SJCRH30 (cell line): ENCODE measurements around the gene HDC. TPM values are rescaled to one million over a fixed set of nuclear protein-coding genes. Genes with fewer than 3 reads are reported as not detected.

Experiments
- DNase-seq, 2 experiments: peaks; one replicate each; pipeline ENCODE4 v3.0.0-alpha.2; 2015 to 2020
- H3K27ac ChIP-seq: fragments of 250-450 bp; sonication (Bioruptor Pico); 2 replicates; pipeline ENCODE4 v1.5.1; 2020; ENCODE audit warnings: mild to moderate bottlenecking, moderate library complexity
- H3K27me3 ChIP-seq: fragments of 250-450 bp; sonication (Bioruptor Pico); 2 replicates; pipeline ENCODE4 v1.5.1; 2020; ENCODE audit warnings: mild to moderate bottlenecking, moderate library complexity
- H3K36me3 ChIP-seq: fragments of 250-450 bp; sonication (Bioruptor Pico); 2 replicates; pipeline ENCODE4 v1.5.1; 2020; ENCODE audit warnings: mild to moderate bottlenecking, moderate library complexity
- H3K4me1 ChIP-seq: fragments of 250-450 bp; sonication (Bioruptor Pico); 2 replicates; pipeline ENCODE4 v1.5.1; 2020; ENCODE audit warnings: mild to moderate bottlenecking, moderate library complexity
- H3K4me3 ChIP-seq: fragments of 250-450 bp; sonication (Bioruptor Pico); 2 replicates; pipeline ENCODE4 v1.5.1; 2020; ENCODE audit warnings: mild to moderate bottlenecking, moderate library complexity
- H3K9me3 ChIP-seq: fragments of 250-450 bp; sonication (Bioruptor Pico); replicated peaks from 2 replicates; pipeline ENCODE4 v1.5.1; 2020; ENCODE audit warnings: mild to moderate bottlenecking, moderate library complexity
- total RNA-seq: library from RNA; depleted of rRNA; stranded (reverse); fragments of >200 nt; shearing (Covaris generic); gene quantifications from 2 replicates; pipeline ENCODE4 v1.2.3, GENCODE V29; 2014; rRNA removed

Gene HDC
- not detected in 2 replicates for total RNA-seq

DNA sequence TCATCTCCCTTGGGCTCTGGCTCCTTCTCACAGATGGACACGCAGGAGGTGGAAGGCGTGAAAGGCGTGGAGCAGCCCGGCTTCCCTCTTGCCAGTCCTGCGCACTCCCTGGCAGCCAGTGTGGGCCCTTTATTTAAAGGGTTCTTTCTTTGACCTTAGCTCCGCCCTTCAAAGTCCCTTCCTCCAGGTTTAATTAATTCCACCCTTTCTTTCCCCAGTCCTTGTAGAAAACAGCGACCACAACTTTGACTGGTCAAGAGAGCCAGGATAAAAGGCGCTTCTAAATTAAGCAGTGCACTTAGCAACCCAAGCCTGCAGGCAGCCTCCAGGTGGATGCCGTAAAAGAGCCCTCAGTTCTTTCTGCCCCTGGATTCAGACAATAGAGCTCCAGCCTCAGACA lies at the start of gene HDC:
Gene HDC (minus strand): TSS at position 107 of the 400 bp plus-strand sequence. CDS start 103 bp downstream, at position 4.
- Histone ChIP-seq H3K36me3 (no peaks in the 10 kb centered on the region), H3K4me3 (no peak within 1 kb of the TSS), H3K27me3 (no peaks in the 10 kb centered on the region), H3K9me3 (no peaks in the 10 kb centered on the region), H3K27ac (no peak within 1 kb of the TSS), H3K4me1 (no peaks in the 10 kb centered on the region)
- no peak for DNase-seq

DNA sequence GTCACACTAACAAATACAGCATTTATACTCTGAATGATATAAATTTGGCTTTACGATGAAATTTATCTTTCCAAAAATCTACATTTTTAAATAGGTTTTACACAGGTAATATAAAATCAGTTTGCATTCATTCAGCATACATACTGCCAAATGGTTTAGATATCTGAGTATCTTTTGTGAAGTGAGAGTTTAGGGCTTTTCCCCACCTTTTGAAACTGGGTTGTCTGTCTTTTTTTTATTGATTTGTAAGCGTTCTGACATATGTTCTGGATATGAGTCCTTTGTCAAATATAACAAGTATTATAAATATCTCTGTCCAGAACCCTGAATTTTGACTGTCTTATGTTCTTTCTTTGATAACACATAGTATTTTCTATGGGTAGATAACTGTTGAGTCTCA lies 47.1 kb upstream of the HDC start:
- Histone ChIP-seq H3K36me3 (peaks cover 7% of the 10 kb centered on the region; the same call in 1 of the 2 replicates), H3K4me1 (no peaks in the 10 kb centered on the region), H3K9me3 (peaks cover 5% of the 10 kb centered on the region), H3K27ac (no peak overlapping the region), H3K4me3 (no peak overlapping the region), H3K27me3 (no peaks in the 10 kb centered on the region)
- DNase-seq, result no peak

DNA sequence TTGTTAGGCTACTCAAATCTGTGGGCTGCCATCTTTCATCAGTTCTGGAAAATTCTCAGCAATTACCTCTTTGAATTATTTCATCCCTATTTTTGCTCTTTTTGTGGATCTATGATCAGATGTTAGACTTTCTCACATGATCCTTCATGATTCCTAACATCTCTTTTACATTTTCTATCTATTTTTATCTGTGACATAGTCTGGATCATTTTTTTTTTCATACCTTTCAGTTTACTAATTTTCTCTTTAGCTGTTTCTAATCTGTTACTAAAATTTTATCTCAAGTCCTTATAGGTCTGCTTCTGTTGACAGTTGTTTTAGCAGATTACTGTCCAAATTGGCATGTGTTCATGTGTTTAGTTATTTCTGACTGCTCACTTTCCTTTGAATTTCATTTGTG lies 42.3 kb upstream of the HDC start:
- H3K4me1 ChIP-seq, result no peaks in the 10 kb centered on the region
- H3K4me3 ChIP-seq, result no peak overlapping the region
- H3K9me3 ChIP-seq, result peaks cover 6% of the 10 kb centered on the region
- no peaks in the 10 kb centered on the region for H3K27me3 ChIP-seq
- H3K27ac ChIP-seq, result no peak overlapping the region
- no peak for DNase-seq
- H3K36me3 ChIP-seq, result peaks cover 19% of the 10 kb centered on the region; the same call in 1 of the 2 replicates

- Histone ChIP-seq H3K4me1 (no peaks in the 10 kb centered on the region), H3K4me3 (no peak overlapping the region), H3K27ac (no peak overlapping the region), H3K36me3 (peaks cover 26% of the 10 kb centered on the region; the same call in 1 of the 2 replicates), H3K9me3 (peaks cover 6% of the 10 kb centered on the region), H3K27me3 (no peaks in the 10 kb centered on the region)
- DNase-seq, result no peak
Observed at GRCh38 chr15:50304836-50305235, 39.3 kb upstream of the HDC start.

DNA sequence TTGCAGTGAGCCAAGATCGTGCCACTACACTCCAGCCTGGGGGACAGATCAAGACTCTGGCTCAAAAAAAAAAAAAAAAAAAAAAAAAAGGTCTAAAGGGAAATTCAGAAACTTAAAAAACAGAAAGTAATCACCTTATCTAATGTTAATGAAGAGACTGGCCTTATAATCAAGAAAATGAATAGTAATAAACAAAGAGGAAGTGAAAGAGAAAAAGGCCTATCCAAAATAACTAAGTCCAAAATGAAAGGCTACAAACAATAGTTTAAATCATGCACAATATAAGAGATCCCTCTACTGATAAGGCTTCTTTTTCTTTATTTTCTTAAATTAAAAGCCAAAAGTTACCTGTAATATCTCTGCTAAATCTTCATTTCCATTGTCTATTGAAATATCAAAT lies 37.1 kb upstream of the HDC start:
- Histone ChIP-seq H3K27me3 (no peaks in the 10 kb centered on the region), H3K4me1 (no peaks in the 10 kb centered on the region), H3K36me3 (peaks cover 19% of the 10 kb centered on the region; the same call in 1 of the 2 replicates), H3K27ac (no peak overlapping the region), H3K4me3 (no peak overlapping the region), H3K9me3 (peaks cover under 1% of the 10 kb centered on the region)
- DNase-seq, result no peak

- no peak overlapping the region for H3K4me3 ChIP-seq
- H3K27ac ChIP-seq, result no peak overlapping the region
- H3K9me3 ChIP-seq, result no peaks in the 10 kb centered on the region
- H3K36me3 ChIP-seq, result peaks cover 16% of the 10 kb centered on the region
- no peaks in the 10 kb centered on the region for H3K4me1 ChIP-seq
- no peak for DNase-seq
- H3K27me3 ChIP-seq, result no peaks in the 10 kb centered on the region
Observed at GRCh38 chr15:50298340-50298739, 32.8 kb upstream of the HDC start.

DNA sequence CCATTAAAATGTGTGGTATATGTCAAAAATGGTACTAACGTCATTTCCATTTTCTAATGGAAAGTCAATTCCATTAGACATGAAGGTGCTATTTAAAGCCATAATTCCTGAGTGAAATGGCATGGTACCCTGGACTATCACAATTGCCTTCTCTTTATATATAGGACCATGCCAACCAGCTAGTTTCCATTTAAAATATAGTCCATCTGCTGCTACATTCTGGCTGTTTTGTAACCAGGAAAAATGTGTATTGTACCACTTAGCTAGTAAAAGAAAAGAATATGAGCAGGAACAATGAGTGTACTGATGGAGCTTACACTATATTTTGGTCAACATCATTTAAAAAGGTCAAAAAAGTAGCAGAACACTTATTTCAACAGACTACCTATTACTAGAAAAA lies 30.4 kb upstream of the HDC start:
- no peak for DNase-seq
- H3K36me3 ChIP-seq, result peaks cover 3% of the 10 kb centered on the region
- H3K4me3 ChIP-seq, result no peak overlapping the region
- no peak overlapping the region for H3K27ac ChIP-seq
- H3K27me3 ChIP-seq, result no peaks in the 10 kb centered on the region
- H3K9me3 ChIP-seq, result no peaks in the 10 kb centered on the region
- no peaks in the 10 kb centered on the region for H3K4me1 ChIP-seq

GRCh38 chr15:50289749-50290148 lies 24.2 kb upstream of the HDC start:
- no peaks in the 10 kb centered on the region for H3K9me3 ChIP-seq
- no peak for DNase-seq
- H3K27me3 ChIP-seq, result no peaks in the 10 kb centered on the region
- H3K4me3 ChIP-seq, result no peak overlapping the region
- H3K36me3 ChIP-seq, result peaks cover 9% of the 10 kb centered on the region
- no peaks in the 10 kb centered on the region for H3K4me1 ChIP-seq
- no peak overlapping the region for H3K27ac ChIP-seq

GRCh38 chr15:50287324-50288116 lies 22.0 kb upstream of the HDC start:
- DNase-seq, result no peak
- Histone ChIP-seq H3K27me3 (no peaks in the 10 kb centered on the region), H3K27ac (no peak overlapping the region), H3K4me3 (no peak overlapping the region), H3K36me3 (peaks cover 12% of the 10 kb centered on the region), H3K4me1 (no peaks in the 10 kb centered on the region), H3K9me3 (no peaks in the 10 kb centered on the region)

- H3K4me1 ChIP-seq, result no peaks in the 10 kb centered on the region
- H3K27ac ChIP-seq, result no peak overlapping the region
- DNase-seq, result no peak
- H3K27me3 ChIP-seq, result no peaks in the 10 kb centered on the region
- H3K36me3 ChIP-seq, result peaks cover 10% of the 10 kb centered on the region
- H3K4me3 ChIP-seq, result no peak overlapping the region
- no peaks in the 10 kb centered on the region for H3K9me3 ChIP-seq
Observed at GRCh38 chr15:50281427-50281826, 15.9 kb upstream of the HDC start.

DNA sequence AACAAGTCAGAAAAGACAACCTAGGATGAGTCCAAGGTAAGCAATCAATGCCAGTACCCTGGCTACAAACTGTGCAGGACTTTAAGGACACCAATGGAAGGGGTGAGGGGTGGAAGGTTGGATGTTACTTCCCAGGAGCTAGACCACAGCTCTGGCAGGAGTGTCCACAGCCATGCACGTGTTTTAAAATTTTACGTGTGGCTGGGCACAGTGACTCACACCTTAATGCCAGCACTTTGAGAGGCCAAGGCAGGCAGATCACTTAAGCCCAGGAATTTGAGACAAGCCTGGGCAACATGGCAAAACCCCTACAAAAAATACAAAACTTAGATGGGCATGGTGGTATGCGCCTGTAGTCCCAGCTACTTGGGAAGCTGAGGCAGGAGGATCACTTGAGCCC lies 14.7 kb upstream of the HDC start:
- H3K4me1 ChIP-seq, result no peaks in the 10 kb centered on the region
- DNase-seq, result no peak
- H3K27me3 ChIP-seq, result no peaks in the 10 kb centered on the region

GRCh38 chr15:50278496-50278895 lies 13.0 kb upstream of the HDC start:
- no peak overlapping the region for H3K27ac ChIP-seq
- H3K4me1 ChIP-seq, result no peaks in the 10 kb centered on the region
- no peak for DNase-seq
- H3K36me3 ChIP-seq, result no peaks in the 10 kb centered on the region
- H3K27me3 ChIP-seq, result no peaks in the 10 kb centered on the region
- H3K9me3 ChIP-seq, result no peaks in the 10 kb centered on the region
- no peak overlapping the region for H3K4me3 ChIP-seq

More for the DNA sequence above, 14.7 kb upstream of the HDC start:
- H3K36me3 ChIP-seq, result peaks cover 5% of the 10 kb centered on the region
- H3K27ac ChIP-seq, result no peak overlapping the region
- H3K9me3 ChIP-seq, result no peaks in the 10 kb centered on the region
- no peak overlapping the region for H3K4me3 ChIP-seq

DNA sequence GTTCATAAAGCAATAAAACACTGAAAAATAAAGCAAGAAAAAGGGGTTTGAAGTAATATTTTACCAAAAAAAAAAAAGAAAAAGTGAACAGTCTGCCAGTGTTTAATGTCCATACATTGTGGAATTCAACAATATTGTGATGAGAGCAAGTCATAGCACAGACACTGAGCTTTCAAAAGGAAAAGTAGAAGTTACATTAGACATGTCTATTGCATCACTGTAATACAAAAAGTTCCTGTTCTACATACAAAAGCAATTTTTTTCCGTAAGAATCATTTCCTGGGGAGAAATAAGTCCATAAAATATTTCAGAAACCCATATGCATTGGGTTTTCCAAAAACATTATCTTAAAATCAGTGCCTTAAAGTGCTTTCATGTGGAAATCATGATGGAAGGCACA lies 11.8 kb upstream of the HDC start:
- H3K36me3 ChIP-seq, result no peaks in the 10 kb centered on the region
- H3K27ac ChIP-seq, result no peak overlapping the region
- H3K27me3 ChIP-seq, result no peaks in the 10 kb centered on the region
- H3K4me1 ChIP-seq, result no peaks in the 10 kb centered on the region
- no peak overlapping the region for H3K4me3 ChIP-seq
- DNase-seq, result no peak
- H3K9me3 ChIP-seq, result no peaks in the 10 kb centered on the region

- DNase-seq, result no peak
- H3K27me3 ChIP-seq, result no peaks in the 10 kb centered on the region
Observed at GRCh38 chr15:50275908-50276307, 10.4 kb upstream of the HDC start.

GRCh38 chr15:50275091-50275490 lies 9.6 kb upstream of the HDC start:
- H3K4me3 ChIP-seq, result no peak overlapping the region
- H3K27ac ChIP-seq, result no peak overlapping the region
- H3K9me3 ChIP-seq, result no peaks in the 10 kb centered on the region
- DNase-seq, result no peak
- H3K36me3 ChIP-seq, result no peaks in the 10 kb centered on the region
- H3K4me1 ChIP-seq, result no peaks in the 10 kb centered on the region
- no peaks in the 10 kb centered on the region for H3K27me3 ChIP-seq

More at GRCh38 chr15:50275908-50276307, 10.4 kb upstream of the HDC start:
- H3K36me3 ChIP-seq, result no peaks in the 10 kb centered on the region
- no peak overlapping the region for H3K27ac ChIP-seq
- H3K4me3 ChIP-seq, result no peak overlapping the region
- H3K4me1 ChIP-seq, result no peaks in the 10 kb centered on the region
- H3K9me3 ChIP-seq, result no peaks in the 10 kb centered on the region

GRCh38 chr15:50267577-50267976 lies 2.1 kb upstream of the HDC start:
- no peak overlapping the region for H3K4me3 ChIP-seq
- H3K27me3 ChIP-seq, result no peaks in the 10 kb centered on the region
- H3K27ac ChIP-seq, result no peak overlapping the region
- no peaks in the 10 kb centered on the region for H3K9me3 ChIP-seq
- no peaks in the 10 kb centered on the region for H3K4me1 ChIP-seq
- DNase-seq, result no peak
- no peaks in the 10 kb centered on the region for H3K36me3 ChIP-seq
